Right ventricle myocardium superior (tissue), 1 donor: ENCODE results near the gene DNALI1. TPM values are rescaled to one million over a fixed set of nuclear protein-coding genes. Genes with fewer than 3 reads are reported as not detected.

ENCODE experiments used
- ATAC-seq: fragments of 200-7000 bp; cut with Tn5 transposase; one replicate; pipeline ENCODE4 v1.9.1; 2020; ENCODE audit warnings: mild to moderate bottlenecking; ENCODE audit not compliant: poor library complexity
- DNase-seq: peaks from one replicate; pipeline ENCODE4 v3.0.0-alpha.2; 2020
- intact Hi-C: fragments of 100-400 bp; cut with DNase I; formaldehyde crosslinking; loops from one replicate; pipeline ENCODE4 v1.11.2; 2022
- total RNA-seq: library from RNA; stranded (reverse); fragmentation: NEBNext Ultra II Directional; extraction: Animal tissue kit (Norgen Biotek cat#: 25700); gene quantifications from one replicate; pipeline ENCODE4 v1.2.1, GENCODE V29; 2021
- donor health status: DM: no; HTN: yes; CAD: no; lungs with severe emphysema.

DNALI1 gene
- total RNA-seq, 1 donor from 2014 or later: 3.1 TPM

- DNase-seq (peak; percentile 99), ATAC-seq (peak; percentile 100)
- intact Hi-C loops: loop anchor here (5.0 kb wide), 1 partner anchor 87 kb away; no protein-coding TSS in a partner anchor
Measured at GRCh38 chr1:37595440-37596181, 38.9 kb downstream of the DNALI1 start, which contains the start of gene GNL2. Gene GNL2 (minus strand): TSS chr1:37595937. CDS start chr1:37595822, 115 bp downstream.

DNA sequence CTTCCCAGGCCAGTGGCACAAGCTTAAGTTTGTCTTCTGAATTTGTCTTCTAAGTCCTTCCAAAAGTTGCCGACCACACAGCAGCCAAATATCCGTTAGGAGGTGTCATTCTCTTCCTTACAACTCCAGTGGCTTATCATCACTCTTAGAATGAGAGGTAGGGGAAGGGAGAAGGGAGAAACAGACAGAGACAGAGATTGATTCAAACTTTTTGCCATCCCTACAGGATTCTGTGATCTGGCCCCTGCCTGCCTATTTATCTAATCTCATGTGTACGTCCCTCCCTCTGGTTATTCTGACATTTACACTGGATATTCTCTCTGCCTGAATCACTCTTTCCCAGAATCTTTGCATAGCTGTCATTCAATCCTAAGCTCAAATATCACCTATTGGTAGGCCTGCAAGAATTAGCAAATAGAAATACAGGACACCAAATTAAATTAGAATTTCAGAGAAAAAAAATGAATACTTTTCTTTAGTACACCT, 39.5 kb downstream of the DNALI1 start:
- DNase-seq (no peak), ATAC-seq (peak; percentile 38)
- intact Hi-C loops: loop anchor here (5.0 kb wide), 1 partner anchor 86 kb away; no protein-coding TSS in a partner anchor

DNA sequence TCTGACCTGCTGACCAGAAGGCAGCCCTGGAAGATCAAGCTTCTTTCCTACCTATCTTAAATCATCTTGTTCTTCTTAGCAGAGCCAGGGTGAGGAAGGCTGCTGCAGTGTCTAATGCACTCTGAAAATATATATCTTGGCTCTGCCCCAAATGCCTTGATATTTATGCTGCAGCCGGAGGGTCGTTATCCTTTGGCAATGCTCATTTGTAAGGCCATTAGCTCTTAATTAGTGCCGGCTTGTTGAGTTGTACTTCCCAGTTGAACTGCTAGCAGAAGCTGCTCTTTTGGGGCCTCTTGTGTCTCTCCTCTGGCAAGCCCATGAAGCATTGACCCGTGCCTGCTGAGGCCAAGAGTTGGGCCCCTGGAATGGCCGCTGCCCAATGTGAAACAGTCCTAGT, 43.2 kb downstream of the DNALI1 start:
- DNase-seq (no peak), ATAC-seq (no peak)
- intact Hi-C loops: loop anchor here (5.0 kb wide), 1 partner anchor 82 kb away; no protein-coding TSS in a partner anchor

DNA sequence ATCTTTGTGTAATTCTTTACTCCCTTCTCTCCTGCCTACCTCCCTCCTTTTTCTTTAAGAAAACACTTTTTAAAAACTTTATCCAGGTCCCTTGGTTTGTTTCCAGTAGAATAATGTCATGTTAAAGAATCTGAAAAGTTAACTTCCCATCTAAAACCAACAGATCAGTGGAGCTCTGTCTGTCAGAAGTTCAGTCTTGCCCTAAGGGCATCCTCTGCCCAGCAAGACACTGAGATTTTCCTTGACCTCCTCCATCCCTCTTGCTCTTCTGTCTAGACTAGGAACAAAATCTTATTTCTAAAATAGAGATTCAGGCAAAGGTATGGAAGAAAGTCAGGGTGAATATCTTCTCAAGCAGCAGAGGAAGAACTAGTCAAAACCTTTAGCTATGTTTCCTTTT, 44.7 kb downstream of the DNALI1 start:
- ATAC-seq: no peak
- no peak for DNase-seq

DNA sequence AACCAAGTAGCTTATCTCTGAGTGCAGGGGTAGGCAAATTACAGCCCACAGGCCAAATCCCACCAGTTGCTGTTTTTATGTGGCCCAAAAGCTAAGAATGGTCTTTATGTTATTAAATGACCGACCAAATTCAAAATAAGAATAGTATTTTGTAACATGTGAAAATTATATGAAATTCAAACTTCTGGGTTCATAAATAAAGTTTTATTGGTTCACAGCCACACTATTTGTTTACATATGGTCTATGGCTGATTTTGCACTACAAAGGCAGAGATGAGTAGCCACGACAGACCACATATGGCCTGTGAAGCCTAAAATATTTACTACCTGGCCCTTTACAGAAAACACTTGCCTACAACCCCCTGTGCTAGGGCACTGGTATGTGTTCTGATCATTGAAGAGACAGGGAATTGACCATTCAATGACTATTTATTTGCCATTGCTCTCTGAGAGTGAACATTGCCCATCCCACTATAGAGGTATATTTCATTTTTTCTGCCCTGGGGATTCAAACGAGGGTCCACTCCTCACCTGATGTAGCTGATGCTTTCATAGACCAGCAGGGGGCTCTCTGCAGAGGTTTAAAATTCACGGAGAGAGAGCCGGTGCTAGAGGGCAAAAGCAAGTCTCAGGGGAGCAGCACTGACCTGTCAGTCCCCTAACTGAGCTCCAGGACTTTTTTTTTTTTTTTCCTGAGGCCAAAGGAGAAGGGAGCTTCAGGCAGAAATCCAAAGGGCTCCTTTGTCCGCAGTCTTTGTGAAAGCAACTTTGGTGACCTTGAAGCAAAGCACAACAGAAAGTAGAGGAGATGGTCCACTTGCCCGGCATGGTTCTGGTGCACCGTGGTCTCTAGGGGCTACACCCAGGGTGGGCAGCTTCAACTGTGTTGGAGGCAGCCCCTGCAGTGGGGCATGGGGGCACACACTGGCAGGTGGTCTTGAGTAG, 46.3 kb downstream of the DNALI1 start:
- DNase-seq (no peak), ATAC-seq (peak; percentile 55)
- intact Hi-C loops: no loop called here

More for the DNA sequence above, 44.7 kb downstream of the DNALI1 start:
- intact Hi-C loops: no loop called here

DNA sequence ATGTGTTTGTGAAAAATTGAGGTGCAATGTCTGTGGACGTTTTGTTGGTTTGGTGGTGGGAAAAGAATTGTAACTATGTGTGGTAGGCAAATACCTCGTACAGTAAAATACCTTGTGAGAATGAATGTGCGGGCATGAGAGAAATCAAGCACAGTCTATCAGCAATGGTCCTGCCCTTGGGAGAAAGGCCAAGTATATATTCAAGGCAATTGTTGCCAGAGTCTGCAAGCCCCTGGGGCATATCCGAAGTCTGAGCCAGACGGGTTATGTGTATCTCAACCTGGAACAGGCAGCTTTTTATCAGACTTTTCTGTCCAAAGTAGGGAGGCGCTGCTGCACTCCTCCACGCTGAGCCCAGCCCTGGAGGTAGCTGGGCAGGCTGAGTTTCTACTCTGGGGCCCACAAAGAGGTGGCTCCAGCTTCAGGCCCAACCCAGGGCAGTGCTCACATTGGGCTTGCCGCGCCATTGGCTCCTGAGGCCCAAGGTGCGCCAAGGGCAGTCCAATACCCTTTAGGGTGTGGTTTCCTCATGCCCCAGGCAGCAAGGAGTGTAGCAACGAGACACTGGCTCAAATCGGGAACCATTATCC, 48.4 kb downstream of the DNALI1 start:
- ATAC-seq (no peak), DNase-seq (no peak)
- intact Hi-C loops: no loop called here

- DNase-seq: no peak
- intact Hi-C loops: no loop called here
- no peak for ATAC-seq
Measured at GRCh38 chr1:37605806-37606474, 49.2 kb downstream of the DNALI1 start.

DNA sequence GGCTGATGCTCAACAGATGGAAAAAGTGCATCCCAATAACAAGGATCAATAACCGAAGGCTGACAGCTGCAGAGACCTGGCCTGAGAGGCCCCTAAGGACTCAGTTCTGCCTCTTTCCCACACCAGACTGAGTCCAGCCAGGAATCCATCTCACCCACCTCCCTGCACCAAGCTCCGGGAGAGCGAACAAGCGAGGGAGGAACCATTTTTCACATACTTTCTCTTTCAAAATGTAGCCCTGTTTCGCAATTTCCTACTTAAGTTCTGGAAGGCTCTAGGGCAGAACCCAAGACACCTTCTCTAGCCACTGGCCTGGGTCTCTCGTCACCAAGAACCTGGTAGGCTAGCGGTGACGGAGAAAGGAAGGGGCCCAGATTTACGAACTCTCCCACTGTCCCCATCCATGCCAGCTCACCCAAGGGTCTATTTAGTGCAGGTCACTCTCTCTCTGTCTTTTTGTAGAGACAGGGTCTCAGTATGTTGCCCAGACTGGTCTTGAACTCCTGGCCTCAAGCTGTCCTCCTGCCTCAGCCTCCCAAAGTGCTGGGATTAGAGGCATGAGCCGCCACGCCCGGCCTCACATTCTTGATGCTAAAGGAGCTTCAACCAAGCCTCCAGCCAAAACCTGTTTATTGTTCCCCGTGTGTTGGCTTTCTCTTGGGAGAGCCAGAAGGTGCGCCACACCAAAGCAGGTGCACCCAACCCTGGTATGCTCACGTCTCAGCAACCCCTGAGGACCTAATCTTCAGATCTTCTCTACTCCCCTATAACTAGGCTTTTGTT, 49.9 kb downstream of the DNALI1 start:
- no peak for ATAC-seq
- intact Hi-C loops: no loop called here
- DNase-seq: no peak

GRCh38 chr1:37609002-37609401, 52.3 kb downstream of the DNALI1 start:
- ATAC-seq (no peak), DNase-seq (no peak)
- intact Hi-C loops: no loop called here

DNA sequence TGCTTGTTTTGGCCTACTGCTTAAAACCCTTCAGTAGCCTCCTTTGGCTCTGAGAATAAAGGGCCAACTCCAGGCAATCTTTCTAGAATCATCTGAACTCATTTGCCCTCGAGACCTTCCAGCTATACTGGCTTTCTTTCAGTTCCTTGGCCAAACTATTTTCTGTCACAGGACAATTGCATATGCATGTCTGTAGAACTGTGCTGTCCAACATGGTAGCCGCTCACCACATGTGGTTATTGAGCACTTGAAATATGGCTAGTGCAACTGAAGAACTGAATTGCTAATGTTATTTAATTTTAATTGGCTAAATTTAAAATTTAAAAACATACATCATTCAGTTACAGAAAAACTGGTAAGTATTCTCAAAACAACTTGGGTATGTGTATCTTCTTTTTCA, 53.3 kb downstream of the DNALI1 start:
- ATAC-seq (no peak), DNase-seq (no peak)
- intact Hi-C loops: no loop called here

DNA sequence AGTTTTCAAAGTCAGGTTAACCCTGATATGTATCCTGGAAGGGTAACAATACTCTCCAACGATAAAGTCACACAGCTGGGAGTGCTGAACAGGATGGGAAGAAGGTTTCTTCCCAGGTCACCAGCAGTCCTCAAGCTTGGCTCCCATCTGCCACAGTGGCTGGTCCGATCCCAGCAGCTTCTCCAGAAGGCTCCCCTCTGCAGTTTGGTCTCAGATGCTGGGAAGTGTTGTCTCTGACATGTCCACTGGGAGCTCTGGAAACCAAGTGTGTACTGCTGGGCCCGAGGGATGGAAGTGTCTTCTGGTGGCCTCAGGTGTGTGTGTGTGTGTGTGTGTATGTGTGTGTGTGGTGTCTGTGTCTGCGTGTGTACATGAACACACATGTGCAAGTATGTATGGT, 55.4 kb downstream of the DNALI1 start:
- ATAC-seq: no peak
- intact Hi-C loops: no loop called here
- no peak for DNase-seq

- ATAC-seq (no peak), DNase-seq (no peak)
- intact Hi-C loops: no loop called here
Measured at GRCh38 chr1:37614105-37614504, 57.4 kb downstream of the DNALI1 start.

DNA sequence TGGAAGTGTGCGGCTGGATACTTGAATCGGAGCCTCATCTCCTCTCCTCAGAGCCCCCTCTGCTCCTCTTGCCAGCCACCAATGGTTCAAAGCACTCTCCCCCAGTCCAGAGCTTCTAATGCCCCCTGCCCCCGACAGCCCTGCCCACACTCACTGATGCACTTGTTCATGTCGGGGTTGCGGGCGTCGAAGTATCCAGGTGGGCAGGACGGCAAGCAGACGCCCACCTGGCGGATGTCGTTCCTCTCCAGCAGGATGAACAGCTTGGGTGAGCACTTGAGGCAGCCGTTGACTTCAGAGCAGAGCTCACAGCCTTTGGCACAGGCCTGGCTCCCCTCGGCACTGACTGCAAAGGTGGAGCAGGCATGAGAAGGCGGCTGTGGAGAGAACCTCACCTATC, 59.6 kb downstream of the DNALI1 start:
- DNase-seq (no peak), ATAC-seq (no peak)
- intact Hi-C loops: no loop called here

Other genes starting within 250 kb of the DNALI1 start
- gene ZC3H12A, start 82.4 kb upstream of the DNALI1 start, total RNA-seq: 4.2 TPM
- gene MEAF6, start 42.2 kb upstream of the DNALI1 start, total RNA-seq: 34.6 TPM
- 7.4 TPM for gene SNIP1, start 2.6 kb upstream of the DNALI1 start, total RNA-seq
- 20.1 TPM for gene GNL2, start 39.0 kb downstream of the DNALI1 start, total RNA-seq
- gene RSPO1, start 78.0 kb downstream of the DNALI1 start, total RNA-seq: not detected
- gene CDCA8, start 135.6 kb downstream of the DNALI1 start, total RNA-seq: 0.46 TPM
- gene EPHA10, start 208.2 kb downstream of the DNALI1 start, total RNA-seq: 0.13 TPM
- gene MANEAL, start 236.9 kb downstream of the DNALI1 start, total RNA-seq: 0.91 TPM